Measurements from ENCODE around the gene SLC6A13. TPM values are rescaled to one million over a fixed set of nuclear protein-coding genes. Genes with fewer than 3 reads are reported as not detected.

The SLC6A13 gene
- total and polyA plus RNA-seq, 2 donors (not counting 1 experiment from before 2014, with no cell fraction given): 0.22 to 0.54 TPM

DNA sequence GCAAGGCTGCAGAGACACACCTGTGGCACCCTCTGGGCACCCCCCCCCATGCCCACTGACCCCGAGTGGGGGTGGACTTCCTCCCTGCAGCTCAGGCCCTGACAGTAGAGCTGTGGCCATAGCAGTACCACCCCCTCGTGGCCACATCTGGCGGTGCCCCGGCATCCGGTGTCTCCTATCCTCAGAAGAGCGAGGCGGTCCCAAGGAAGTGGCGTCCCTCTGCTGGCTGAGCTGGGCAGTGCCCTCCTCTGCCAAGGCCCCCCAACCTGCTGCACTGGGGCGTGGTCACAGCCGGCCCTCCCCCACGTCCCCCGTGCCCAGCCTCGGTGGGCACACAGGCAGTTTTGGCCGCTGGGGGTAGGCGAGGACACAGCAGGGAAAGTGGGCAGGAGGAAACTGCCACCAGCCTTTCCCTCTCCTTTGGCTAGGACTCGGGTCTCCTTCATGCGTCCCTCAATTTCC is 42.7 kb downstream of the SLC6A13 start:
- Histone ChIP-seq H2AFZ (ENCODE audit: insufficient read depth, low read depth, low read length, poor library complexity, severe bottlenecking) (no peak overlapping the region), H3K36me3 (replicated peaks in 1 of 2; ENCODE audit: control extremely low read depth in 1 of 2, control insufficient read depth in 1 of 2, extremely low read depth in 1 of 2, insufficient read depth in 2 of 2, low read length in 1 of 2) (no peaks in the 10 kb centered on the region), H3K9ac (ENCODE audit: low read length) (no peak overlapping the region), H4K20me1 (ENCODE audit: control insufficient read depth, insufficient read depth, low read length, poor library complexity, severe bottlenecking) (no peaks in the 10 kb centered on the region), H3K4me1 (ENCODE audit: control insufficient read depth in 2 of 2, insufficient read depth in 2 of 2, low read length in 2 of 2) (no peaks in the 10 kb centered on the region), H3K27me3 (replicated peaks in 1 of 4; ENCODE audit: control extremely low read depth in 1 of 4, control insufficient read depth in 3 of 4, insufficient read depth in 4 of 4, low read length in 3 of 4) (no peaks in the 10 kb centered on the region), H3K27ac (ENCODE audit: low read length in 2 of 2) (no peak overlapping the region), H3K4me3 (ENCODE audit: control extremely low read depth in 1 of 5, extremely low read depth in 1 of 5, insufficient read depth in 1 of 5, low read depth in 2 of 5, low read length in 4 of 5) (no peak overlapping the region), H3K79me2 (ENCODE audit: control insufficient read depth, insufficient read depth, low read length) (no peaks in the 10 kb centered on the region), H3K9me3 (ENCODE audit: control extremely low read depth in 1 of 3, control insufficient read depth in 2 of 3, insufficient read depth in 1 of 3, low read length in 2 of 3) (no peaks in the 10 kb centered on the region), H3K4me2 (replicated peaks; ENCODE audit: low read depth, low read length, poor library complexity, severe bottlenecking) (no peak overlapping the region)
- TF ChIP-seq, protein P1, sequence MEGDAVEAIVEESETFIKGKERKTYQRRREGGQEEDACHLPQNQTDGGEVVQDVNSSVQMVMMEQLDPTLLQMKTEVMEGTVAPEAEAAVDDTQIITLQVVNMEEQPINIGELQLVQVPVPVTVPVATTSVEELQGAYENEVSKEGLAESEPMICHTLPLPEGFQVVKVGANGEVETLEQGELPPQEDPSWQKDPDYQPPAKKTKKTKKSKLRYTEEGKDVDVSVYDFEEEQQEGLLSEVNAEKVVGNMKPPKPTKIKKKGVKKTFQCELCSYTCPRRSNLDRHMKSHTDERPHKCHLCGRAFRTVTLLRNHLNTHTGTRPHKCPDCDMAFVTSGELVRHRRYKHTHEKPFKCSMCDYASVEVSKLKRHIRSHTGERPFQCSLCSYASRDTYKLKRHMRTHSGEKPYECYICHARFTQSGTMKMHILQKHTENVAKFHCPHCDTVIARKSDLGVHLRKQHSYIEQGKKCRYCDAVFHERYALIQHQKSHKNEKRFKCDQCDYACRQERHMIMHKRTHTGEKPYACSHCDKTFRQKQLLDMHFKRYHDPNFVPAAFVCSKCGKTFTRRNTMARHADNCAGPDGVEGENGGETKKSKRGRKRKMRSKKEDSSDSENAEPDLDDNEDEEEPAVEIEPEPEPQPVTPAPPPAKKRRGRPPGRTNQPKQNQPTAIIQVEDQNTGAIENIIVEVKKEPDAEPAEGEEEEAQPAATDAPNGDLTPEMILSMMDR (IDR thresholded peaks at IDR 0.05): peak; percentile 26
- no peak for TF ChIP-seq EZH2 (IDR thresholded peaks at IDR 0.05; ENCODE audit: borderline replicate concordance, insufficient read depth, low read depth, low read length, poor library complexity, severe bottlenecking)
- ATAC-seq (ENCODE audit: low read depth) (peak; percentile 36), DNase-seq (peak; percentile 29)
- ChIA-PET CTCF (no interaction called here), POLR2A (no interaction called here)
- no peaks in the 10 kb centered on the region for H3K9me3 Mint-ChIP-seq (ENCODE audit: insufficient read depth)
- H3K27ac Mint-ChIP-seq: no peak overlapping the region
- no peak overlapping the region for H3K4me3 Mint-ChIP-seq
- H3K27me3 Mint-ChIP-seq: peaks cover 10% of the 10 kb centered on the region
- intact Hi-C loops (cut with micrococcal nuclease): no loop called here
- 11% methylated on average over 14 of the region's 17 CpGs for WGBS (ENCODE audit: insufficient coverage)
- no peaks in the 10 kb centered on the region for H3K4me1 Mint-ChIP-seq

DNA sequence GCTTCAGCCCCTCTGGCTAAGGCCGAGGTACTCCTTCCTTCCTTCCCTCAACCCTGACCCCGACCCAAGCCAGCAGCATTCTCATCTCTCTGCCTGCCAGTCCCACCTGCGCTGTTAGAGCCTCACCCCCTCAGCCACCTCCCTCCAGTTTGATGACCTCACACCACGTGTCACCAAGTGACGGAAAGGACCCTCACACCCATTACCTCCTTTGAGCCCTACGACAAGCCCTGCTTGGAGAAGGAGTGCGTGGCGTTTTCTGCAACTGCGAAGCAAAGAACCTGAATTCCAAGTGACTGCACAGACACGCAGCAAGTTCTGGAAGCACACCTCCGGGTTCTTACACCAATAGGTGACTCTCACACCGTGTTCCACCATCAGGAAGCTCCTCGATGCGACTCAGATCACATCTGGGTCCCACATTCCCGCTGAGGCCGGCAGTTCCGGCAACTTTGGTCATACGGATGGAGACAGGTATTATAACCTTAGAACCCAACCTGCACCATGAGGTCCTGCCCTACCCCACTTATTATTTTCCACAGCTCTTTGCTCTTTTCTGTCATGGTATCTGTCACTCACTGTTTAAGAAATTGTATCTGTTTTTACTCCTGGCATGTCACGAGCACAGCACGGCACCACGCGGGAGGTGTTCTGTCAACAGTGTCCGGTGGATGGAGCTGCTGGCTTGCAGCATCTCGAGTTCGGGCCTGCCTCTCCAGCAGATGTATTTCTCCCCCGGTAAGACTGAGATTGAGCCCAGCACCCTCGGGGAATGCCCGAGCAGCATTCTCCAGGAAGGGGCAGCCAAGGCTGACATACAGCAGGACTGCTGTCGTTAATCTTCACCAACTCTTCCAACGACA is 43.7 kb downstream of the SLC6A13 start:
- H3K27me3 ChIP-seq (replicated peaks in 1 of 4; ENCODE audit: control extremely low read depth in 1 of 4, control insufficient read depth in 3 of 4, insufficient read depth in 4 of 4, low read length in 3 of 4): peaks cover 0 to under 1% (median 0%) of the 10 kb centered on the region in 4 experiments
- H3K4me2 ChIP-seq (replicated peaks; ENCODE audit: low read depth, low read length, poor library complexity, severe bottlenecking): no peak overlapping the region
- H3K4me1 ChIP-seq (ENCODE audit: control insufficient read depth in 2 of 2, insufficient read depth in 2 of 2, low read length in 2 of 2): no peaks in the 10 kb centered on the region
- H3K27ac Mint-ChIP-seq: no peak overlapping the region
- no peak overlapping the region for H3K9ac ChIP-seq (ENCODE audit: low read length)
- ChIA-PET CTCF (no interaction called here), POLR2A (no interaction called here)
- no peaks in the 10 kb centered on the region for H3K4me1 Mint-ChIP-seq
- no peaks in the 10 kb centered on the region for H3K9me3 ChIP-seq (ENCODE audit: control extremely low read depth in 1 of 3, control insufficient read depth in 2 of 3, insufficient read depth in 1 of 3, low read length in 2 of 3)
- no peaks in the 10 kb centered on the region for H4K20me1 ChIP-seq (ENCODE audit: control insufficient read depth, insufficient read depth, low read length, poor library complexity, severe bottlenecking)
- H3K4me3 Mint-ChIP-seq: no peak overlapping the region
- no peaks in the 10 kb centered on the region for H3K79me2 ChIP-seq (ENCODE audit: control insufficient read depth, insufficient read depth, low read length)
- H3K27ac ChIP-seq (ENCODE audit: low read length in 2 of 2): no peak overlapping the region
- no peak overlapping the region for H2AFZ ChIP-seq (ENCODE audit: insufficient read depth, low read depth, low read length, poor library complexity, severe bottlenecking)
- DNase-seq (no peak), ATAC-seq (ENCODE audit: low read depth) (no peak)
- H3K27me3 Mint-ChIP-seq: peaks cover 10% of the 10 kb centered on the region
- H3K9me3 Mint-ChIP-seq (ENCODE audit: insufficient read depth): no peaks in the 10 kb centered on the region
- TF ChIP-seq, protein P1 (IDR thresholded peaks at IDR 0.05): no peak
- TF ChIP-seq EZH2 (IDR thresholded peaks at IDR 0.05; ENCODE audit: borderline replicate concordance, insufficient read depth, low read depth, low read length, poor library complexity, severe bottlenecking): no peak
- intact Hi-C loops (cut with micrococcal nuclease): no loop called here
- no peaks in the 10 kb centered on the region for H3K36me3 ChIP-seq (replicated peaks in 1 of 2; ENCODE audit: control extremely low read depth in 1 of 2, control insufficient read depth in 1 of 2, extremely low read depth in 1 of 2, insufficient read depth in 2 of 2, low read length in 1 of 2)
- WGBS (ENCODE audit: insufficient coverage): 89% methylated on average over 30 of the region's 30 CpGs
- H3K4me3 ChIP-seq (ENCODE audit: control extremely low read depth in 1 of 5, extremely low read depth in 1 of 5, insufficient read depth in 1 of 5, low read depth in 2 of 5, low read length in 4 of 5): no peak overlapping the region

Data from B cell (primary cell).